Cardiac muscle cell (in vitro differentiated cells and primary cell): ENCODE results near the gene CACNA2D4. TPM values are rescaled to one million over a fixed set of nuclear protein-coding genes. Genes with fewer than 3 reads are reported as not detected.

Source experiments
- DNase-seq, 2 donors: peaks; one replicate each; pipeline versions ENCODE4 v3.0.0 to v3.0.0-alpha.2; 2010 to 2017; ENCODE audit warnings: low read depth in 1 of 2, low spot score in 1 of 2
- H3K27ac ChIP-seq: fragments of 200-600 bp; sonication (generic); 2 replicates; pipeline ENCODE4 v1.5.1; 2016
- H3K27me3 ChIP-seq: fragments of 200-600 bp; sonication (generic); 2 replicates; pipeline ENCODE4 v1.6.0; 2016; ENCODE audit warnings: control low read depth
- H3K36me3 ChIP-seq: fragments of 200-600 bp; sonication (generic); 2 replicates; pipeline ENCODE4 v1.5.1; 2016; ENCODE audit warnings: control low read depth
- H3K4me1 ChIP-seq: fragments of 200-600 bp; sonication (generic); 2 replicates; pipeline ENCODE4 v1.8.1; 2017; ENCODE audit warnings: low read depth, mild to moderate bottlenecking, mixed run types
- H3K4me3 ChIP-seq: fragments of 200-600 bp; sonication (generic); 2 replicates; pipeline ENCODE4 v1.5.1; 2016; ENCODE audit warnings: mild to moderate bottlenecking
- H3K9me3 ChIP-seq: fragments of 200-600 bp; sonication (generic); 2 replicates; pipeline ENCODE4 v1.5.1; 2017; ENCODE audit warnings: low read depth, mild to moderate bottlenecking, control low read depth
- CTCF ChIP-seq: IDR thresholded peaks from 2 replicates; pipeline ENCODE4 v1.5.1; 2012; ENCODE audit warnings: low read depth, mild to moderate bottlenecking, low read length
- polyA plus RNA-seq: library from polyadenylated mRNA; unstranded; fragments of >200 nt; fragmentation: Nextera tagmentation; extraction: Ambion mirVana; gene quantifications from 2 replicates; pipeline ENCODE4 v1.2.1, GENCODE V29; 2016
- total RNA-seq: library from RNA; depleted of rRNA; stranded (reverse); fragments of >200 nt; gene quantifications from 2 replicates; pipeline ENCODE4 v1.2.3, GENCODE V29; 2016

The CACNA2D4 gene
- total and polyA plus RNA-seq, 2 experiments from 2014 or later: 0.39 to 1.3 TPM

GRCh38 chr12:1922075-1922709, 3.7 kb upstream of the CACNA2D4 start:
- no peak for TF ChIP-seq CTCF
- Histone ChIP-seq H3K27me3 (no peaks in the 10 kb centered on the region), H3K4me3 (no peak overlapping the region), H3K36me3 (no peaks in the 10 kb centered on the region), H3K4me1 (peaks cover 15% of the 10 kb centered on the region), H3K9me3 (no peaks in the 10 kb centered on the region), H3K27ac (no peak overlapping the region)
- no peak for DNase-seq

GRCh38 chr12:1920971-1921370, 2.5 kb upstream of the CACNA2D4 start:
- no peak for DNase-seq
- Histone ChIP-seq H3K4me3 (no peak overlapping the region), H3K4me1 (peaks cover 27% of the 10 kb centered on the region), H3K9me3 (no peaks in the 10 kb centered on the region), H3K27me3 (no peaks in the 10 kb centered on the region), H3K36me3 (no peaks in the 10 kb centered on the region), H3K27ac (no peak overlapping the region)
- TF ChIP-seq CTCF: no peak

- no peaks in the 10 kb centered on the region for H3K36me3 ChIP-seq
- H3K4me3 ChIP-seq: no peak overlapping the region
- peaks cover 32% of the 10 kb centered on the region for H3K4me1 ChIP-seq
- DNase-seq: no peak
- no peak for TF ChIP-seq CTCF
- H3K27me3 ChIP-seq: no peaks in the 10 kb centered on the region
- no peaks in the 10 kb centered on the region for H3K9me3 ChIP-seq
- no peak overlapping the region for H3K27ac ChIP-seq
Observed at GRCh38 chr12:1920436-1920835, 2.0 kb upstream of the CACNA2D4 start.

DNA sequence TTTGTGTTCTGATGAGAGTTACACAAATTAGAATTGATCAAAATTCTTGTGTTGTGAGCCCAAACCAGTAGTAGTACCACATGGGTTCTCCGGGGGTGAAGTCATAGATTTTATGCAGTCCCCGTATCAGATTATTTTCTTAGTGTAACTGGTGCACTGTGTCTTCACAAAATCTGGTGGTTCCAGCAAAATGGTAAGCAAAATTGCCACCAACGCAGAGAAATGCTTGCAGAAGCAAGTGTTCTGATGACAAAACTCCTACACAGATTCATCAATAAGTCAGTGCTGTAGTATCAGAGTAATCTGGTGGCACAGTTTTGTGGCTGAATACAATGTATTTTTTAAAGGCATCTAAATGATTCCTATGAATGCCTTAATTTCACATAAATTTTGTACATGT, 1.3 kb upstream of the CACNA2D4 start:
- Histone ChIP-seq H3K4me3 (no peak overlapping the region), H3K4me1 (peaks cover 32% of the 10 kb centered on the region), H3K27me3 (no peaks in the 10 kb centered on the region), H3K9me3 (no peaks in the 10 kb centered on the region), H3K36me3 (no peaks in the 10 kb centered on the region), H3K27ac (no peak overlapping the region)
- TF ChIP-seq CTCF: no peak
- no peak for DNase-seq

DNA sequence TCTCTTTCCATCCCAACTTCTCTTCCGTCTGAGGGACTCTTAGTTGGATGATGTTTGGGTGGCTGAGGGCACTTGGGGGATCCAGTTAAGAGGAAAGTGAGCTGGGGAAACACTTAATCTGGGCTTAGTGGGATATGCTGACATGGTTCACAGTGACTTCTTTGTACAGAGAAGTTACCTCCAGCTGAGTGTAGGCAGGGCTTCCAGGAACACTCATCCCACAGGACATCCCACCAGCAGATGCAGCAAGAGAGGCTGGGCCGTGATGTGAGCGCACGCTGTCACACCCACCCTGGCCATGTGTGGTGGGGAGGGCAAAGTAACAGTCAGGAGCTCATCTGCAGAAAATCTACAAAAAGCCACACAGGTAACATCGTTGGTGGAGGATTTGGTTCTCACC, 832 bp upstream of the CACNA2D4 start:
- TF ChIP-seq CTCF: no peak
- Histone ChIP-seq H3K36me3 (no peaks in the 10 kb centered on the region), H3K4me1 (peaks cover 31% of the 10 kb centered on the region), H3K9me3 (no peaks in the 10 kb centered on the region), H3K4me3 (no peak overlapping the region), H3K27me3 (no peaks in the 10 kb centered on the region), H3K27ac (no peak overlapping the region)
- DNase-seq: no peak
